IMR-90 (cell line): ENCODE data around the gene SLC35D3. TPM values are rescaled to one million over a fixed set of nuclear protein-coding genes. Genes with fewer than 3 reads are reported as not detected.

ENCODE experiments used
- ATAC-seq: fragments of 200-7000 bp; cut with Tn5 transposase; 2 replicates; pipeline ENCODE4 v1.9.1; 2020; ENCODE audit warnings: low read depth, mild to moderate bottlenecking, moderate library complexity
- BruUV-seq: library from RNA; stranded (reverse); fragments of 400-500 nt; replicated peaks from 2 replicates; lab custom pipeline; 2021; lab: Mats Ljungman, UMichigan
- CTCF ChIA-PET: fragments of 300-600 bp; formaldehyde crosslinking; extraction: SDS; loops from one replicate; lab custom pipeline; 2021; ENCODE audit warnings: antibody characterized with exemption; lab: Yijun Ruan, JAX
- POLR2A ChIA-PET: fragments of 300-600 bp; sonication (Branson Sonifier 250); formaldehyde crosslinking; loops from one replicate; lab custom pipeline; 2022; ENCODE audit warnings: antibody characterized with exemption; ENCODE audit not compliant: unreplicated experiment; lab: Charles Lee
- DNase-seq: peaks from one replicate; pipeline ENCODE4 v3.0.0; 2013
- H2AFZ ChIP-seq: replicated peaks from 2 replicates; pipeline ENCODE3; 2013; ENCODE audit warnings: low read length, mild to moderate bottlenecking; ENCODE audit not compliant: poor library complexity
- H2AK5ac ChIP-seq: 2 replicates; pipeline ENCODE4 v1.6.1; 2013; ENCODE audit warnings: low read depth, low read length, inconsistent platforms
- H2AK9ac ChIP-seq: replicated peaks from 2 replicates; pipeline ENCODE3; 2013; ENCODE audit warnings: mild to moderate bottlenecking, low read depth, low read length, moderate library complexity; ENCODE audit not compliant: poor library complexity
- H2BK120ac ChIP-seq: 2 replicates; pipeline ENCODE4 v1.6.1; 2013; ENCODE audit warnings: low read depth, low read length, inconsistent platforms
- H2BK15ac ChIP-seq: 3 replicates; pipeline ENCODE4 v1.6.1; 2013; ENCODE audit warnings: low read depth, low read length, inconsistent platforms
- H2BK20ac ChIP-seq: 2 replicates; pipeline ENCODE4 v1.6.1; 2013; ENCODE audit warnings: low read depth, mild to moderate bottlenecking, inconsistent platforms, low read length, moderate library complexity
- H2BK5ac ChIP-seq: 2 replicates; pipeline ENCODE4 v1.6.1; 2013; ENCODE audit warnings: mild to moderate bottlenecking, low read depth, low read length, inconsistent platforms; ENCODE audit not compliant: poor library complexity, severe bottlenecking
- H3K14ac ChIP-seq: replicated peaks from 2 replicates; pipeline ENCODE4 v1.6.1; 2013; ENCODE audit warnings: low read depth, low read length, inconsistent platforms
- H3K18ac ChIP-seq: 2 replicates; pipeline ENCODE4 v1.6.1; 2013; ENCODE audit warnings: low read depth, low read length, control low read depth
- H3K23ac ChIP-seq: 2 replicates; pipeline ENCODE4 v1.6.1; 2013; ENCODE audit warnings: low read depth, low read length, inconsistent platforms
- H3K27ac ChIP-seq: 2 replicates; pipeline ENCODE4 v1.5.1; 2013; ENCODE audit warnings: mild to moderate bottlenecking, control low read depth, low read length; ENCODE audit not compliant: insufficient read depth
- H3K27me3 ChIP-seq: 2 replicates; pipeline ENCODE4 v1.6.1; 2013; ENCODE audit warnings: low read length; ENCODE audit not compliant: control insufficient read depth, insufficient read depth
- H3K36me3 ChIP-seq: 2 replicates; pipeline ENCODE4 v1.6.1; 2013; ENCODE audit warnings: low read length, mixed read lengths; ENCODE audit not compliant: control insufficient read depth, insufficient read depth
- H3K4ac ChIP-seq: 2 replicates; pipeline ENCODE4 v1.6.1; 2013; ENCODE audit warnings: low read depth, low read length, inconsistent platforms
- H3K4me1 ChIP-seq: 2 replicates; pipeline ENCODE4 v1.6.1; 2013; ENCODE audit warnings: low read length, mixed read lengths; ENCODE audit not compliant: control insufficient read depth, insufficient read depth
- H3K4me2 ChIP-seq: 2 replicates; pipeline ENCODE4 v1.6.1; 2013; ENCODE audit warnings: low read depth, mild to moderate bottlenecking, control low read depth, low read length, moderate library complexity
- H3K4me3 ChIP-seq: 2 replicates; pipeline ENCODE4 v1.5.1; 2013; ENCODE audit warnings: low read depth, mild to moderate bottlenecking, control low read depth, low read length, moderate library complexity; ENCODE audit not compliant: insufficient read depth
- H3K56ac ChIP-seq: 2 replicates; pipeline ENCODE4 v1.6.1; 2013; ENCODE audit warnings: low read length, inconsistent platforms; ENCODE audit not compliant: insufficient read depth; ENCODE audit errors: extremely low read depth
- H3K79me1 ChIP-seq, 2 experiments: 2 replicates each; pipeline ENCODE4 v1.6.1; 2013; ENCODE audit warnings: low read length in 2 of 2, inconsistent platforms in 1 of 2, low read depth in 1 of 2
- H3K9ac ChIP-seq: 2 replicates; pipeline ENCODE4 v1.6.1; 2013; ENCODE audit warnings: low read depth, low read length, control low read depth
- H3K9me1 ChIP-seq: 2 replicates; pipeline ENCODE4 v1.6.1; 2013; ENCODE audit warnings: low read length, inconsistent platforms; ENCODE audit not compliant: insufficient read depth
- H3K9me3 ChIP-seq: 2 replicates; pipeline ENCODE4 v1.6.1; 2013; ENCODE audit warnings: low read length; ENCODE audit not compliant: control insufficient read depth, insufficient read depth
- H4K20me1 ChIP-seq: 2 replicates; pipeline ENCODE4 v1.6.1; 2013; ENCODE audit warnings: low read length, inconsistent platforms; ENCODE audit not compliant: insufficient read depth
- H4K5ac ChIP-seq: 2 replicates; pipeline ENCODE4 v1.6.1; 2013; ENCODE audit warnings: mild to moderate bottlenecking, low read depth, low read length, control low read depth
- H4K8ac ChIP-seq, 2 experiments: 2 replicates each; pipeline ENCODE4 v1.6.1; 2013; ENCODE audit warnings: low read depth in 2 of 2, low read length in 2 of 2, control low read depth in 1 of 2, inconsistent platforms in 1 of 2
- H4K91ac ChIP-seq: 2 replicates; pipeline ENCODE4 v1.6.1; 2013; ENCODE audit warnings: low read depth, low read length, inconsistent platforms; ENCODE audit not compliant: insufficient read depth
- CEBPB ChIP-seq: IDR thresholded peaks from 2 replicates; pipeline ENCODE4 v1.6.1; 2012; ENCODE audit warnings: low read depth, low read length, improper control_type of control experiment
- CHD1 ChIP-seq: IDR thresholded peaks from 2 replicates; pipeline ENCODE4 v1.6.1; 2012; ENCODE audit warnings: low read depth, low read length, improper control_type of control experiment
- CTCF ChIP-seq: conservative IDR thresholded peaks from 2 replicates; pipeline ENCODE4 v1.5.1; 2012; ENCODE audit warnings: mild to moderate bottlenecking, low read depth, low read length, improper control_type of control experiment
- FOS ChIP-seq: fragments of 150-350 bp; IDR thresholded peaks from 2 replicates; pipeline ENCODE4 v1.6.1; 2016; ENCODE audit warnings: low read depth, low read length
- MAFK ChIP-seq: IDR thresholded peaks from 2 replicates; pipeline ENCODE4 v1.6.1; 2012; ENCODE audit warnings: low read depth, low read length, improper control_type of control experiment
- MXI1 ChIP-seq: IDR thresholded peaks from 2 replicates; pipeline ENCODE4 v1.6.1; 2012; ENCODE audit warnings: low read depth, mild to moderate bottlenecking, low read length, moderate library complexity, borderline replicate concordance
- NFE2L2 ChIP-seq: fragments of 150-350 bp; IDR thresholded peaks from 2 replicates; pipeline ENCODE4 v1.6.1; 2016; ENCODE audit warnings: low read depth, mild to moderate bottlenecking, low read length
- POLR2A ChIP-seq: IDR thresholded peaks from 2 replicates; pipeline ENCODE4 v1.6.1; 2012; ENCODE audit warnings: mild to moderate bottlenecking, low read depth, low read length
- RCOR1 ChIP-seq: IDR thresholded peaks from 2 replicates; pipeline ENCODE4 v1.6.1; 2012; ENCODE audit warnings: mild to moderate bottlenecking, low read length, improper control_type of control experiment; ENCODE audit not compliant: insufficient replicate concordance
- RFX5 ChIP-seq: IDR thresholded peaks from 2 replicates; pipeline ENCODE4 v1.8.0; 2012; ENCODE audit warnings: low read depth, mild to moderate bottlenecking, low read length, moderate library complexity
- SMC3 ChIP-seq: fragments of 150-350 bp; IDR thresholded peaks from 2 replicates; pipeline ENCODE4 v1.6.1; 2016; ENCODE audit warnings: low read depth, mild to moderate bottlenecking, antibody characterized with exemption, low read length, moderate library complexity
- USF2 ChIP-seq: fragments of 150-350 bp; IDR thresholded peaks from 2 replicates; pipeline ENCODE4 v1.6.1; 2017; ENCODE audit warnings: mild to moderate bottlenecking, antibody characterized with exemption, low read length, low read depth
- WGBS, 2 experiments: methylation state at CpG; one replicate each; pipeline versions ENCODE4 v1.1.5 to v1.1.7; 2013; ENCODE audit warnings: missing lambda C conversion rate in 2 of 2; ENCODE audit not compliant: insufficient read length in 1 of 2; ENCODE audit errors: extremely low coverage in 2 of 2; 5-methylcytosine and 5-hydroxymethylcytosine counted together
- dilution Hi-C: fragments of 300-500 bp; cut with HindIII; formaldehyde crosslinking; loops from one replicate; pipeline ENCODE4 v1.14.3; 2018; ENCODE audit warnings: low sequenced_read_pairs; ENCODE audit not compliant: unreplicated experiment
- in situ Hi-C: fragments of 300-500 bp; cut with MboI; formaldehyde crosslinking; loops from 3 replicates; pipeline ENCODE4 v1.14.3; 2019; ENCODE audit warnings: low sequenced_read_pairs, inconsistent platforms, mixed read lengths
- intact Hi-C: fragments of 100-400 bp; cut with micrococcal nuclease; formaldehyde crosslinking; loops from 2 replicates; pipeline ENCODE4 v1.10.0; 2022
- polyA plus RNA-seq, 3 experiments: library from polyadenylated mRNA; depleted of rRNA; stranded (reverse); fragments of >200 nt; gene quantifications; 2 replicates each; pipeline ENCODE4 v1.2.3, GENCODE V29; 2012; ENCODE audit warnings: low replicate concordance in 1 of 3
- total RNA-seq: library from RNA; depleted of rRNA; stranded (reverse); fragments of >200 nt; gene quantifications from 2 replicates; pipeline ENCODE4 v1.2.3, GENCODE V29; 2012

The SLC35D3 gene
- total and polyA plus RNA-seq, 2 of the 4 experiments (the other 2 are of a cell fraction) = not detected

GRCh38 chr6:136886091-136886490 lies 36.0 kb upstream of the SLC35D3 start:
- no peak for TF ChIP-seq USF2
- TF ChIP-seq POLR2A = no peak
- no peak for TF ChIP-seq RCOR1
- TF ChIP-seq CEBPB = peak; percentile 51; the same call in 1 of the 2 replicates
- TF ChIP-seq CHD1 = no peak
- TF ChIP-seq CTCF = no peak
- peak; percentile 63; the same call in 1 of the 2 replicates for TF ChIP-seq FOS
- no peak for TF ChIP-seq SMC3
- no peak for TF ChIP-seq RFX5
- TF ChIP-seq NFE2L2 = no peak
- TF ChIP-seq MXI1 = no peak
- TF ChIP-seq MAFK = no peak
- H3K4ac ChIP-seq = no peak overlapping the region
- no peak overlapping the region for H2BK5ac ChIP-seq
- no peaks in the 10 kb centered on the region for H3K36me3 ChIP-seq
- no peak overlapping the region for H2BK20ac ChIP-seq
- 0 out of 2 replicates have a peak, but pooled peaks cover 4% of the 10 kb centered on the region for H3K9me1 ChIP-seq
- no CpG with 5 or more reads among the region's 3 CpGs for WGBS, 2 experiments
- DNase-seq (peak; percentile 44), ATAC-seq (no peak)
- H4K5ac ChIP-seq = no peak overlapping the region
- H3K23ac ChIP-seq = no peak overlapping the region
- H3K27ac ChIP-seq = no peak overlapping the region
- no peak overlapping the region for H2BK120ac ChIP-seq
- intact Hi-C loops = no loop called here
- no peak overlapping the region for H3K56ac ChIP-seq
- no peak overlapping the region for H3K18ac ChIP-seq
- H3K9me3 ChIP-seq = no peaks in the 10 kb centered on the region
- H2BK15ac ChIP-seq = no peak overlapping the region
- no peak overlapping the region for H3K14ac ChIP-seq
- H3K4me1 ChIP-seq = peaks cover 5% of the 10 kb centered on the region
- ChIA-PET POLR2A (no interaction called here), CTCF (interaction anchor here (1.0 kb wide), 1 partner anchor 17 kb away, joined by 3 read pairs; no protein-coding TSS in a partner anchor)
- H4K8ac ChIP-seq = no peak overlapping the region
- no peaks in the 10 kb centered on the region for H3K79me1 ChIP-seq
- no peak overlapping the region for H4K91ac ChIP-seq
- no peak overlapping the region for H2AK5ac ChIP-seq
- no peak overlapping the region for H3K9ac ChIP-seq
- no TSS peak for BruUV-seq
- H3K4me2 ChIP-seq = no peak overlapping the region
- in situ Hi-C loops = no loop called here
- H4K20me1 ChIP-seq = no peaks in the 10 kb centered on the region
- H2AK9ac ChIP-seq = no peak overlapping the region
- no peak overlapping the region for H3K4me3 ChIP-seq
- dilution Hi-C loops = no loop called here
- no peak overlapping the region for H2AFZ ChIP-seq
- H3K27me3 ChIP-seq = no peaks in the 10 kb centered on the region
